Gastroesophageal sphincter (tissue), 4 donors: ENCODE measurements around the gene FHIT. TPM values are rescaled to one million over a fixed set of nuclear protein-coding genes. Genes with fewer than 3 reads are reported as not detected.

Experiments used
- ATAC-seq: fragments of 150-250 bp; one replicate; pipeline ENCODE4 v1.9.1; 2016; ENCODE audit warnings: mild to moderate bottlenecking, moderate library complexity
- H3K27ac ChIP-seq, 4 donors: fragments of 200-600 bp; sonication (generic) in 3 of 4; 1 replicate in 3 of 4; 2 replicates in 1 of 4; pipeline ENCODE4 v1.5.1; 2016 to 2019
- H3K27me3 ChIP-seq: fragments of 200-600 bp; sonication (generic); one replicate; pipeline ENCODE4 v1.5.1; 2019
- H3K36me3 ChIP-seq, 2 donors: fragments of 200-600 bp; sonication (generic); one replicate each; pipeline ENCODE4 v1.5.1; 2019; ENCODE audit warnings: control low read depth in 1 of 2
- H3K4me1 ChIP-seq, 3 donors: fragments of 200-600 bp; sonication (generic); 1 replicate in 2 of 3; 2 replicates in 1 of 3; pipeline ENCODE4 v1.5.1; 2016 to 2019; ENCODE audit warnings: control low read depth in 2 of 3
- H3K4me3 ChIP-seq, 2 donors: fragments of 200-600 bp; sonication (generic); one replicate each; pipeline ENCODE4 v1.5.1; 2019; ENCODE audit warnings: mild to moderate bottlenecking in 1 of 2, moderate library complexity in 1 of 2
- H3K9me3 ChIP-seq, 3 donors: fragments of 200-600 bp; sonication (generic); one replicate each; pipeline ENCODE4 v1.5.1; 2017 to 2019; ENCODE audit warnings: control low read depth in 2 of 3
- EP300 ChIP-seq: sonication (generic); formaldehyde crosslinking; IDR thresholded peaks from one replicate; pipeline ENCODE4 v1.6.1; 2017; ENCODE audit warnings: antibody characterized with exemption, mild to moderate bottlenecking
- POLR2A ChIP-seq, 2 donors: fragments of 450-650 bp; IDR thresholded peaks; one replicate each; pipeline ENCODE4 v1.6.1; 2017; ENCODE audit warnings: antibody characterized with exemption in 2 of 2, mild to moderate bottlenecking in 2 of 2, moderate library complexity in 1 of 2
- POLR2AphosphoS5 ChIP-seq: sonication (generic); formaldehyde crosslinking; IDR thresholded peaks from one replicate; pipeline ENCODE4 v1.6.1; 2017; ENCODE audit warnings: antibody characterized with exemption
- WGBS, 2 donors: methylation state at CpG; one replicate each; pipeline ENCODE4 v1.1.5; 2018; ENCODE audit warnings: low coverage in 1 of 2; 5-methylcytosine and 5-hydroxymethylcytosine counted together
- total RNA-seq, 4 donors: library from RNA; depleted of rRNA; stranded (reverse); fragments of >200 nt; gene quantifications; one replicate each; pipeline ENCODE4 v1.1.0, GENCODE V29; 2016
- TF ChIP-seq, protein P1 (sequence below), 4 experiments: fragments of 200-600 bp in 2 of 4; fragments of 450-650 bp in 2 of 4; sonication (generic) in 1 of 4; IDR thresholded peaks; one replicate each; pipeline ENCODE4 v1.5.1; 2017 to 2019; ENCODE audit warnings: antibody characterized with exemption in 4 of 4, mild to moderate bottlenecking in 2 of 4, moderate library complexity in 2 of 4

FHIT gene
- total RNA-seq, 4 donors from 2014 or later, result 1.4 to 7.3 (median 3.9) TPM

- Histone ChIP-seq H3K4me1 (no peaks in the 10 kb centered on the region), H3K4me3 (no peak overlapping the region), H3K36me3 (no peaks in the 10 kb centered on the region), H3K9me3 (peaks cover 0 to 9% (median 0%) of the 10 kb centered on the region in 3 donors), H3K27me3 (no peaks in the 10 kb centered on the region), H3K27ac (no peak overlapping the region)
- WGBS, 2 donors, result 60 to 85% methylated on average over 3 of the region's 3 CpGs
- no peak for TF ChIP-seq POLR2AphosphoS5
- TF ChIP-seq POLR2A (IDR thresholded peaks at IDR 0.05), result no peak
- TF ChIP-seq EP300, result no peak
- TF ChIP-seq, protein P1, sequence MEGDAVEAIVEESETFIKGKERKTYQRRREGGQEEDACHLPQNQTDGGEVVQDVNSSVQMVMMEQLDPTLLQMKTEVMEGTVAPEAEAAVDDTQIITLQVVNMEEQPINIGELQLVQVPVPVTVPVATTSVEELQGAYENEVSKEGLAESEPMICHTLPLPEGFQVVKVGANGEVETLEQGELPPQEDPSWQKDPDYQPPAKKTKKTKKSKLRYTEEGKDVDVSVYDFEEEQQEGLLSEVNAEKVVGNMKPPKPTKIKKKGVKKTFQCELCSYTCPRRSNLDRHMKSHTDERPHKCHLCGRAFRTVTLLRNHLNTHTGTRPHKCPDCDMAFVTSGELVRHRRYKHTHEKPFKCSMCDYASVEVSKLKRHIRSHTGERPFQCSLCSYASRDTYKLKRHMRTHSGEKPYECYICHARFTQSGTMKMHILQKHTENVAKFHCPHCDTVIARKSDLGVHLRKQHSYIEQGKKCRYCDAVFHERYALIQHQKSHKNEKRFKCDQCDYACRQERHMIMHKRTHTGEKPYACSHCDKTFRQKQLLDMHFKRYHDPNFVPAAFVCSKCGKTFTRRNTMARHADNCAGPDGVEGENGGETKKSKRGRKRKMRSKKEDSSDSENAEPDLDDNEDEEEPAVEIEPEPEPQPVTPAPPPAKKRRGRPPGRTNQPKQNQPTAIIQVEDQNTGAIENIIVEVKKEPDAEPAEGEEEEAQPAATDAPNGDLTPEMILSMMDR (IDR thresholded peaks at IDR 0.05), result no peak
- no peak for ATAC-seq
Observed at GRCh38 chr3:60094392-60094947, 1156.8 kb downstream of the FHIT start.

DNA sequence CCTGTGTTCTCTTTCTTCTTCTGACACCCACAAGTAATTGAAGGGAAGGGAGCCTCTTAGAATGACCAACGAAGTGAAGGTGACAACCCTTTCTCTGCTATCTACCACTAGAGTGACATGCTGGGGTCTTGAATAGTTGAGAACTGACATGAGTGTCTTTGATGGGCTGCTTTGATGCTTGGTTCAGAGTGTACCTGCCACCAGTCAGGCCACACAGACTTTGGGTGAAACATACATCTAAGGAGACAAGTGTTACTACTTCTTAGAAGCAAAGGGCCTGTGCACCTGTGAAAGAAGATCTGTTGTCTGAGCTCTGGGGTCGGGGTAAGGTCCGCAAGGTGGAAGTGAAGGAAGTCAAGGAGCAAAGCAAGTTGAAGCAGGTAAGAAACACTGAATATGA lies 1160.7 kb downstream of the FHIT start:
- H3K4me1 ChIP-seq, result no peaks in the 10 kb centered on the region
- H3K4me3 ChIP-seq, result no peak overlapping the region
- H3K27me3 ChIP-seq, result no peaks in the 10 kb centered on the region
- no peak for ATAC-seq
- peaks cover 0 to 9% (median 0%) of the 10 kb centered on the region in 3 donors for H3K9me3 ChIP-seq
- WGBS, 2 donors, result 80% methylated on average over 1 to 2 of the region's 3 CpGs
- TF ChIP-seq POLR2A (IDR thresholded peaks at IDR 0.05), result no peak
- TF ChIP-seq, protein P1 (IDR thresholded peaks at IDR 0.05), result no peak
- TF ChIP-seq POLR2AphosphoS5, result no peak
- TF ChIP-seq EP300, result no peak
- no peak overlapping the region for H3K27ac ChIP-seq
- H3K36me3 ChIP-seq, result no peaks in the 10 kb centered on the region

GRCh38 chr3:60086811-60087210 lies 1164.4 kb downstream of the FHIT start:
- no peak overlapping the region for H3K27ac ChIP-seq
- no peak for ATAC-seq
- no peak overlapping the region for H3K4me3 ChIP-seq
- H3K36me3 ChIP-seq, result no peaks in the 10 kb centered on the region
- no CpG with 5 or more reads among the region's 2 CpGs for whole genome bisulfite sequencing, 2 donors
- H3K4me1 ChIP-seq, result no peaks in the 10 kb centered on the region
- H3K9me3 ChIP-seq, result no peaks in the 10 kb centered on the region
- TF ChIP-seq EP300 (no peak), POLR2A (IDR thresholded peaks at IDR 0.05) (no peak), POLR2AphosphoS5 (no peak)
- TF ChIP-seq, protein P1 (IDR thresholded peaks at IDR 0.05), result no peak
- H3K27me3 ChIP-seq, result no peaks in the 10 kb centered on the region

- H3K36me3 ChIP-seq, result no peaks in the 10 kb centered on the region
Observed at GRCh38 chr3:60085649-60086048, 1165.6 kb downstream of the FHIT start.

GRCh38 chr3:60081381-60082095 lies 1169.7 kb downstream of the FHIT start:
- no peak for TF ChIP-seq EP300
- Histone ChIP-seq H3K27me3 (no peaks in the 10 kb centered on the region), H3K27ac (no peak overlapping the region), H3K9me3 (peaks cover 0 to 6% (median 0%) of the 10 kb centered on the region in 3 donors), H3K4me1 (no peaks in the 10 kb centered on the region), H3K36me3 (no peaks in the 10 kb centered on the region), H3K4me3 (no peak overlapping the region)
- WGBS, 2 donors, result 69 to 71% methylated on average over 5 of the region's 5 CpGs
- no peak for ATAC-seq

More at GRCh38 chr3:60085649-60086048, 1165.6 kb downstream of the FHIT start:
- TF ChIP-seq EP300, result no peak
- no peak for TF ChIP-seq POLR2A (IDR thresholded peaks at IDR 0.05)
- no peak for TF ChIP-seq POLR2AphosphoS5
- no peak for ATAC-seq
- no peaks in the 10 kb centered on the region for H3K9me3 ChIP-seq
- H3K4me1 ChIP-seq, result no peaks in the 10 kb centered on the region
- no peak overlapping the region for H3K4me3 ChIP-seq
- no peak overlapping the region for H3K27ac ChIP-seq
- H3K27me3 ChIP-seq, result no peaks in the 10 kb centered on the region

GRCh38 chr3:60080648-60081047 lies 1170.6 kb downstream of the FHIT start:
- 70 to 80% methylated on average over 1 of the region's 1 CpG for WGBS, 2 donors
- TF ChIP-seq POLR2AphosphoS5 (no peak), EP300 (no peak), POLR2A (IDR thresholded peaks at IDR 0.05) (no peak)
- TF ChIP-seq, protein P1 (IDR thresholded peaks at IDR 0.05), result no peak
- no peak for ATAC-seq
- Histone ChIP-seq H3K4me1 (no peaks in the 10 kb centered on the region), H3K27ac (no peak overlapping the region), H3K36me3 (no peaks in the 10 kb centered on the region), H3K4me3 (no peak overlapping the region), H3K27me3 (no peaks in the 10 kb centered on the region), H3K9me3 (peaks cover 0 to 6% (median 0%) of the 10 kb centered on the region in 3 donors)
